COR-L47 (cell line): ENCODE measurements around the gene ZNF680.
"Not testable (repeated sequence)": the region's sequence is repeated elsewhere in the genome, so short reads cannot be mapped to it uniquely, and the experiment has no call there.

Experiments used
- DNase-seq: peaks from one replicate; lab custom pipeline; 2025; lab: John Stamatoyannopoulos, UW

Gene ZNF680

GRCh38 chr7:64555046-64555445 lies 7.8 kb downstream of the ZNF680 start:
- no peak for DNase-seq

- DNase-seq, result not testable (repeated sequence)
Measured at GRCh38 chr7:64554188-64554587, 8.7 kb downstream of the ZNF680 start.

GRCh38 chr7:64551375-64552142 lies 11.3 kb downstream of the ZNF680 start:
- no peak for DNase-seq

DNA sequence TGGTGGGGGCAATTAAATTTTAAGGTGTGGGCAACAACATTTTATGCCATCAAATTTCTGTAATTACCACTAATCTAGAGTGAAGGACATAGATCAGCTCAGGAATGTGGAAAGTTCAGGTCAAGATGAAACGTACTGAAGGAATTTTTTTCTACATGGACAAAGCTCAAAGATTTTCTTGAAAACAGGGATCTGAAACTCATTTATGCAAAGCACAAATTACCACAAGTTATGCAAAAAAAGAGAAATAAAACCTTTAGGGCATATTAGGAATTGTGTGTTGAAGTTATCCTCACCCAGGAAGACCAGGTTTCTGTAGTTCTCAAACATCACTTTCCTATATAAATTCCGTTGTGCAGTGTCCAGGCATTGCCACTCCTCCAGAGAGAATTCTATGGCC lies 18.9 kb downstream of the ZNF680 start:
- DNase-seq, result no peak

DNA sequence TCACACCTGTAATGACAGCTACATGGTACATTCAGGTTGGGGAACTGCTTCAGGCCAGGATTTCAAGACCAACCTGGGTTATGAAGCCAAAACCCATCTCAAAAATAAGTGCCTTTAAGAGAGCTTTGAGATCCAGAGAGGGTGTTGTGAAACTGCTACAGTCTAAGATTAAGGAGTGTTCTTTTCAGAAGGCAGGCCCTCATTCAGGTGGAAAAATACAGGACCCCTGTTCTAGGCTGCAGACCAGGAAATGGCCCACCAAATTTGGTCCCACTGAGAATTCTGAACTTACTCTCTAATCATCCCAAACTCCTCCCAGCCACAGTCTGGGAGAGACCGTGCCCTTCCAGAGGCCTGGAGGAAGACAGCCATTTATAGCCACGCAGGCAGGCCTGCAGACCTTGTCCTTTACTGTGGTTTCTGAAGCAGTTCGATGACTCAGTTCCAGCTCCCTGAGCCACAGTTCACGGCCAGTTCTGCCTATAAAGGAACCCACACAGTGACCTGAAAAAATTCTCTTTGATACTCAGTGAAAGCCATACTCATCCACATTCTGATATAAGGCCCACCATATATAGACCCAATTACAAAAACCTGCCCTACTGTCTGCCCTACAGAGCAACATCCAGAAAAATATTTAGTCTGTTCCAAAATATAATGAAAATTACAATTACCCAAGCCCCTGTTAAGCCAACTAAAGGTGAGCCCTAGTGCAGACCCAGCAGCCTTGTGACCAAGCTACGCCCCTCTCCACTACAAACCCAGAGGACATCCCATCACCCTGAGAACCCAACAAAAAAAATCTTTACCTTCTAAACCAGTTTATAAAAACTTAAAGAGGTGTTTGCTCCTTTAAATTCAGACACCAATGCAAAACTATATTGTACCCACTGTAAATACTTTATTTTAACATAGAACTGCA lies 21.2 kb downstream of the ZNF680 start:
- no peak for DNase-seq

DNA sequence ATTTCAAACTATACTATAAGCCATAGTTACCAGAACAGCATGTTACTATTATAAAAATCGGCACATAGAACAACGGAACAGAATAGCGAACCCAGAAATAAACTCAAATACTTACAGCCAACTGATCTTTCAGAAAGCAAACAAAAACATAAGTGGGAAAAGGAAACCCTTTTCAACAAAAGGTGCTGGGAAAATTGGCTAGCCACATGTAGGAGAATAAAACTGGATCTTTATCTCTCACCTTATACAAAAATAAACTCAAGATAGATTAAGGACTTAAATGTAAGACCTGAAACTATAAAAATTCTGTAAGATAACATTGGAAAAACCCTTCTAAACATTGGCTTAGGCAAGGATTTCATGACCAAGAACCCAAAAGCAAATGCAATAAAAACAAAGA lies 29.1 kb downstream of the ZNF680 start:
- no peak for DNase-seq

DNA sequence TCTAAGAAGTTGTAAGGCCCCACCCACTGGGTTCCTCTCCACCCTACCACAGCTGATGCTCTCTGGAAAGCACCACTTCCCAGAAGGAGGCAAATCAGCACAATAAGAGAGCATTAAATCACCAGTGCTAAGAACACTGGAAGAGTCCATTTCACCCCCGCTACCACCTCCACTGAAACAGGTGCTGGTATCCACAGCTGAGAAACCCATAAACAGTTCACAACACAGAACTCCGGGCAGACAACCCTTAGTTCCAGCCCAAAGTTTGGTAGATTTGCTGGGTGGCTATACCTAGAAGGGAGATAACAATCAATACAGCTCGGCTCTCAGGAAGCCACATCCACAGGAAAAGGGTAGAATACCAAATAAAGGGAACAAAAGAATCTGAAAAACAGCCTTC lies 34.1 kb downstream of the ZNF680 start:
- no peak for DNase-seq

GRCh38 chr7:64521409-64521984 lies 41.4 kb downstream of the ZNF680 start:
- no peak for DNase-seq

GRCh38 chr7:64516451-64516850 lies 46.4 kb downstream of the ZNF680 start:
- no peak for DNase-seq

DNA sequence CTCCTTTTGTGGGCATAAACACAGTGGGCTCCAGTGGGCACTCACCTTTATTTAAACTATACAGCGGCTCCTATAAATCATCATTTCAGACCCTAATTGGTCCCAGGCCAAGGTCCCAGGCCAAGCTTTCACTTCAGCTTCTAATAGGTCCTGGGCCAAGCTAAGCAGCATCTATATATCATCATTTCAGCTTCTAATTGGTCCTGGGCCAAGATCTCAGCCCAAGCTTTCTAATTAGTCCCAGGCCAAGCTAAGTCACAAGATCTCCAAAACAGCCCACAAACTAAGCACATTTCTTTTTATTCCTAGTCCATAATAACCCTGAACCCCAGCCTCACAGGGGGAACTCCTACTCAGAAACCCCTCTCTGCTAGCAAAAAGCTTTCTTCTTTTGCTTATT lies 47.1 kb downstream of the ZNF680 start:
- no peak for DNase-seq

DNA sequence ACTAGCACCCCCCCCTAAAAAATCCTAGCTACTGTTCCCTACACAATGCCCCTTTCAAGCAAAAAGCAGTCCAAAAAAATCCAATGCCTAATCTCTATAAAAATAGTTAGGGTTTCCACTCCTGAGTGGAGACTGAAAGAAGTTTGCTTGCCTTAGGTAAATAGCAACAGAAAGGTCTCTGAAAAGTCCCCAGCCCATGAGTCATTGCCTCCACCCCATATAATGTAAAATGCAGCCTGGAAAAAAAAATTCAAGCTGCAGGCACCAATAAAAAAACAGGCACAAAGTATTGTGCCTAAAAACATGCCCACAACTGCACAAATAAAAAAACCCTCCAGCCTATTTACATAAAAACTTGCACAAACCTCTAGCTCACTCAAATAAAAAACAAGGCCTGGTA lies 47.5 kb downstream of the ZNF680 start:
- no peak for DNase-seq

- DNase-seq, result no peak
Measured at GRCh38 chr7:64509583-64509982, 53.3 kb downstream of the ZNF680 start.

DNA sequence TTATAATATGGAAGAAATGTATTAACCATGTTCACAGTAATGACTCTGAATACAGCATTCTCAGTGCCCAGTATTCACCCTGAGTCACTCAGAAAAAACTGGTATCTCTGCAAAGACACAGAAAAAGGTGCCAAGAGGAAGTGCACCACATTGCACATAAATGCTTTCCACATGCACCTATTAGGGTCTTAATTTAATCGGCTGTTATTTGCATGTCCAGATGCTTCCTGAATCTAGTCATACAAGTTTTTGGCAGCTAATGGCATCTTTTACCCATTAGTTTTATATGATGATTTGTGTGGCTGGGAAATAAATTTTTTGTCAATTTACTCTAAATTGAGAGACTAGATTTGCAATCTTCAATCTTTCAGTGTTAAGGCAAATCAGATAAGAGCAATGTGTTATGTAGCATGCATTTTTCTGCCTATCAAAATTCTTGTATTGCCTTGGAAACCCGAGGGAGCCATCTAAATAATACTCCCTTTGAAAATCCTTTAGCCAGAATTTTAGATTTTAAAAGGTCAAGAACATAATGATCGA lies 58.2 kb downstream of the ZNF680 start:
- DNase-seq, result no peak

- no peak for DNase-seq
Measured at GRCh38 chr7:64498270-64498669, 64.6 kb downstream of the ZNF680 start.

DNA sequence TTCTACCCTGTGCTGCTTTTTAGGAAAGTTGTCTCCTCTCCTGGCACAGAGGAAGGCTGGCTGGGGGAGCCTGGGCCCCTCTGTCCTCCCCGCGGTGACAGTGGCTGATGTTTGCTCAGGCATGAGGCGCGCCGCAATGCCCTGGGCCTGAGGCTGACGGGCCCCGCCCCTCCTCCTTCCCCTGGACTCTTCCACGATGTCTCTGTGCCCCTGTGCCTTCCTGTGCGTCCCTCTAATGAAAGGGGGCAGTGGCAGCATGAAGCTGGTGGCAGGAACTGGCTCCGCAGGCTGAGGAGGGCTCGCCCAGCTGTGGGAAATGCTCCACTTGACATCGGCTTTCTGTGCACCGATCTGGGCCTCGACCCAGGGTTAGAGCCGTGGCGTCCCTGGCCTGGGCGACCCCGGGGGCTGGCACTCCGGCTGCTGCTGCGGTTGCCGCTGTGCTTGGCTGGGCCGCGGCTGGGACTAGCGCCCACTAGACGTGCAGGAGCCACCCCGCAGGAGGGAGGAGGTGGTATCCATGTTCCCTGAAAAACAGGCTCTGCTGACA lies 67.9 kb downstream of the ZNF680 start:
- no peak for DNase-seq

DNA sequence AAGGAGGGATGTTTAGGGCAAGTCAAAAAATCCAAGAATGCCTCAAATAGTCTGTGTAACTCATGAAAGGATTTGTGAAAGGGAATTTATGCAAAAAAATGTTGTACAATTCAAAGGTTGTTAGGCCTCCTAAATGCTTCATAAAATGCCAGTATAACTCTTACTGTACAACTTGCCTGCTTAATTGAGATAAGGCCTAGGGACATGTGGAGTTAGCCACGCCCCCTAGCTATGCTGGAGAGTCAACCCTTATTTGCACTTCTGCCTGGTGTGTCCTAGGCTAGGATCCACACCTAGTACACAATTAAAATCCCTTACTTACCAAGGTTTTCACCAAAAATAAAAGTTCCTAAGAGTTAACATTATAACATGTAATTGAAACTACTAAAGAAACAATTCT lies 77.2 kb downstream of the ZNF680 start:
- DNase-seq, result no peak
